Measurements from ENCODE around the gene C1orf94. TPM values are rescaled to one million over a fixed set of nuclear protein-coding genes. Genes with fewer than 3 reads are reported as not detected.
"Not testable (repeated sequence)": the region's sequence is repeated elsewhere in the genome, so short reads cannot be mapped to it uniquely, and the experiment has no call there.

The C1orf94 gene
- total and polyA plus RNA-seq, 2 donors (not counting 1 experiment from before 2014, with no cell fraction given): not detected

DNA sequence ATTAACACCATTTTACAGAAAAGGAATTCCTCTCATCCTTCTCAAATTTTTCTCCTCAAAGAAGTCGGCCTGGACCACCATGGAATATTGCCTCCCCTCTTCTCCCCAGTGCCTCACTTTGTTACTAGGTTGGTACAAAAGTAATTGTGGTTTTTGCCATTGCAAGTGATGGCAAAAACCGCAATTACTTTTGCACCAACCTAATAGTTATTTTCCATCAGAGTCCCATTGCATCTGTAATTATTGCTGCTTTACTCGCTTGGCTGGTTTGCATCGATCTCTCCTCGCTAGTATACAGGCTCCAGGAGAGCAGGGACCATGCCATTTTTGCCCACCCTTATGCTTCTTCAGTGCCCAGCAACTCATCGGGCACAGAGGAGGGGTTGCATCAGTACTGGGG, 963 bp upstream of the C1orf94 start:
- H3K27ac ChIP-seq (ENCODE audit: low read length in 2 of 2): no peak overlapping the region
- Mint-ChIP-seq H3K27ac (no peak overlapping the region), H3K4me3 (no peak overlapping the region), H3K9me3 (ENCODE audit: insufficient read depth) (no peaks in the 10 kb centered on the region), H3K27me3 (peaks cover 47% of the 10 kb centered on the region), H3K4me1 (no peaks in the 10 kb centered on the region)
- no peak overlapping the region for H3K4me2 ChIP-seq (replicated peaks; ENCODE audit: low read depth, low read length, poor library complexity, severe bottlenecking)
- no peaks in the 10 kb centered on the region for H4K20me1 ChIP-seq (ENCODE audit: control insufficient read depth, insufficient read depth, low read length, poor library complexity, severe bottlenecking)
- no peaks in the 10 kb centered on the region for H3K79me2 ChIP-seq (ENCODE audit: control insufficient read depth, insufficient read depth, low read length)
- intact Hi-C loops (cut with micrococcal nuclease): no loop called here
- H3K27me3 ChIP-seq (replicated peaks in 1 of 4; ENCODE audit: control extremely low read depth in 1 of 4, control insufficient read depth in 3 of 4, insufficient read depth in 4 of 4, low read length in 3 of 4): peaks cover 0 to 32% (median 9%) of the 10 kb centered on the region in 4 experiments
- no peak overlapping the region for H3K4me3 ChIP-seq (ENCODE audit: control extremely low read depth in 1 of 5, extremely low read depth in 1 of 5, insufficient read depth in 1 of 5, low read depth in 2 of 5, low read length in 4 of 5)
- POLR2A ChIA-PET: no interaction called here
- no peaks in the 10 kb centered on the region for H3K4me1 ChIP-seq (ENCODE audit: control insufficient read depth in 2 of 2, insufficient read depth in 2 of 2, low read length in 2 of 2)
- ATAC-seq (ENCODE audit: low read depth): no peak
- TF ChIP-seq EZH2 (IDR thresholded peaks at IDR 0.05; ENCODE audit: borderline replicate concordance, insufficient read depth, low read depth, low read length, poor library complexity, severe bottlenecking): no peak
- TF ChIP-seq, protein P1, sequence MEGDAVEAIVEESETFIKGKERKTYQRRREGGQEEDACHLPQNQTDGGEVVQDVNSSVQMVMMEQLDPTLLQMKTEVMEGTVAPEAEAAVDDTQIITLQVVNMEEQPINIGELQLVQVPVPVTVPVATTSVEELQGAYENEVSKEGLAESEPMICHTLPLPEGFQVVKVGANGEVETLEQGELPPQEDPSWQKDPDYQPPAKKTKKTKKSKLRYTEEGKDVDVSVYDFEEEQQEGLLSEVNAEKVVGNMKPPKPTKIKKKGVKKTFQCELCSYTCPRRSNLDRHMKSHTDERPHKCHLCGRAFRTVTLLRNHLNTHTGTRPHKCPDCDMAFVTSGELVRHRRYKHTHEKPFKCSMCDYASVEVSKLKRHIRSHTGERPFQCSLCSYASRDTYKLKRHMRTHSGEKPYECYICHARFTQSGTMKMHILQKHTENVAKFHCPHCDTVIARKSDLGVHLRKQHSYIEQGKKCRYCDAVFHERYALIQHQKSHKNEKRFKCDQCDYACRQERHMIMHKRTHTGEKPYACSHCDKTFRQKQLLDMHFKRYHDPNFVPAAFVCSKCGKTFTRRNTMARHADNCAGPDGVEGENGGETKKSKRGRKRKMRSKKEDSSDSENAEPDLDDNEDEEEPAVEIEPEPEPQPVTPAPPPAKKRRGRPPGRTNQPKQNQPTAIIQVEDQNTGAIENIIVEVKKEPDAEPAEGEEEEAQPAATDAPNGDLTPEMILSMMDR (IDR thresholded peaks at IDR 0.05): no peak
- peaks cover 0 to 4% (median 0%) of the 10 kb centered on the region in 3 donors for H3K9me3 ChIP-seq (ENCODE audit: control extremely low read depth in 1 of 3, control insufficient read depth in 2 of 3, insufficient read depth in 1 of 3, low read length in 2 of 3)
- H3K9ac ChIP-seq (ENCODE audit: low read length): no peak overlapping the region
- CTCF ChIA-PET: no interaction called here
- no CpG with 5 or more reads among the region's 6 CpGs for WGBS (ENCODE audit: insufficient coverage)
- no peaks in the 10 kb centered on the region for H3K36me3 ChIP-seq (replicated peaks in 1 of 2; ENCODE audit: control extremely low read depth in 1 of 2, control insufficient read depth in 1 of 2, extremely low read depth in 1 of 2, insufficient read depth in 2 of 2, low read length in 1 of 2)
- no peak for DNase-seq
- no peak overlapping the region for H2AFZ ChIP-seq (ENCODE audit: insufficient read depth, low read depth, low read length, poor library complexity, severe bottlenecking)

DNA sequence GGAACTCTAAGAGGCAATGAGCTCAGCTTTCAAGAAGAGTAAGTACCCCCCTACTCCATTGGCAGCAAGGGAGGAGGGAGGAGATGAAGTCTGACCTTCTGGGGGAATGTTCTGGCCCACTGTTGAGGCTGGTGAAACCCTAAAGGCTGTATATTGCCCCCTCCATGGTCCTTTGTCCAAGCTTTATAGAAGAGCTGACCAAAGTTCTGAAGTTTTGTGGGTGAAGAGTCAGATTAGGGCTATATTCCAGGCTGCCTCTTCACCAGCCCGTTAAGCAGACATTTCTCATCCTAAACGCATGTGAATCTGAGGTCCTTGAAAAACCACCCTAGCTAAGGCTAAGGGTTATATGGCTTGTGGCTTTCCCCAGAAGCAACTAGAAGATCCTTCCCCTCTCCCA, 1.4 kb downstream of the C1orf94 start:
- WGBS (ENCODE audit: insufficient coverage): no CpG with 5 or more reads among the region's 2 CpGs
- ChIA-PET CTCF (no interaction called here), POLR2A (no interaction called here)
- intact Hi-C loops (cut with micrococcal nuclease): no loop called here
- Mint-ChIP-seq H3K27me3 (peaks cover 30% of the 10 kb centered on the region), H3K4me3 (no peak overlapping the region), H3K27ac (no peak overlapping the region), H3K4me1 (no peaks in the 10 kb centered on the region), H3K9me3 (ENCODE audit: insufficient read depth) (no peaks in the 10 kb centered on the region)
- Histone ChIP-seq H3K36me3 (replicated peaks in 1 of 2; ENCODE audit: control extremely low read depth in 1 of 2, control insufficient read depth in 1 of 2, extremely low read depth in 1 of 2, insufficient read depth in 2 of 2, low read length in 1 of 2) (no peaks in the 10 kb centered on the region), H3K27ac (ENCODE audit: low read length in 2 of 2) (no peak overlapping the region), H2AFZ (ENCODE audit: insufficient read depth, low read depth, low read length, poor library complexity, severe bottlenecking) (no peak overlapping the region), H4K20me1 (ENCODE audit: control insufficient read depth, insufficient read depth, low read length, poor library complexity, severe bottlenecking) (no peaks in the 10 kb centered on the region), H3K9me3 (ENCODE audit: control extremely low read depth in 1 of 3, control insufficient read depth in 2 of 3, insufficient read depth in 1 of 3, low read length in 2 of 3) (peaks cover 0 to 4% (median 0%) of the 10 kb centered on the region in 3 donors), H3K4me2 (replicated peaks; ENCODE audit: low read depth, low read length, poor library complexity, severe bottlenecking) (no peak overlapping the region), H3K4me3 (ENCODE audit: control extremely low read depth in 1 of 5, extremely low read depth in 1 of 5, insufficient read depth in 1 of 5, low read depth in 2 of 5, low read length in 4 of 5) (no peak overlapping the region), H3K4me1 (ENCODE audit: control insufficient read depth in 2 of 2, insufficient read depth in 2 of 2, low read length in 2 of 2) (no peaks in the 10 kb centered on the region), H3K9ac (ENCODE audit: low read length) (no peak overlapping the region), H3K79me2 (ENCODE audit: control insufficient read depth, insufficient read depth, low read length) (no peaks in the 10 kb centered on the region), H3K27me3 (replicated peaks in 1 of 4; ENCODE audit: control extremely low read depth in 1 of 4, control insufficient read depth in 3 of 4, insufficient read depth in 4 of 4, low read length in 3 of 4) (peaks cover 0 to 32% (median 9%) of the 10 kb centered on the region in 4 experiments)
- DNase-seq (no peak), ATAC-seq (ENCODE audit: low read depth) (no peak)
- TF ChIP-seq, protein P1 (IDR thresholded peaks at IDR 0.05): no peak
- no peak for TF ChIP-seq EZH2 (IDR thresholded peaks at IDR 0.05; ENCODE audit: borderline replicate concordance, insufficient read depth, low read depth, low read length, poor library complexity, severe bottlenecking)

DNA sequence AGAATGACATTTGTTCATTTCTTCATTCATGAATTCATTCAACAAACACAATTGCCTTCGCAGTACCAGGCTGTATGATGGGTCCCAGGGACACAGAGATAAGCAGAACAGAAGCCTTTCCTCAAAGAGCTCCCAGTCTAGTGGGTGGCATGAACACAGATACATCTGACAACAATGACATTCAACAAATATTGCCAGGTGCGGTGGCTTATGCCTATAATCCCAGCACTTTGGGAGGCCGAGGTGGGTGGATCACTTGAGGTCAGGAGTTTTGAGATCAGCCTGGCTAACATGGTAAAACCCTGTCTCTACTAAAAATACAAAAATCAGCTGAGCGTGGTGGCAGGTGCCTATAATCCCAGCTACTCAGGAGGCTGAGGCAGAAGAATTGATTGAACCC, 6.7 kb downstream of the C1orf94 start:
- DNase-seq; H3K27ac ChIP-seq (ENCODE audit: low read length in 2 of 2); H3K4me3 ChIP-seq (ENCODE audit: control extremely low read depth in 1 of 5, extremely low read depth in 1 of 5, insufficient read depth in 1 of 5, low read depth in 2 of 5, low read length in 4 of 5); H3K9me3 ChIP-seq (ENCODE audit: control extremely low read depth in 1 of 3, control insufficient read depth in 2 of 3, insufficient read depth in 1 of 3, low read length in 2 of 3); H3K4me1 ChIP-seq (ENCODE audit: control insufficient read depth in 2 of 2, insufficient read depth in 2 of 2, low read length in 2 of 2); H3K4me1 Mint-ChIP-seq; H3K27ac Mint-ChIP-seq; H3K9me3 Mint-ChIP-seq (ENCODE audit: insufficient read depth); H3K27me3 ChIP-seq (replicated peaks in 1 of 4; ENCODE audit: control extremely low read depth in 1 of 4, control insufficient read depth in 3 of 4, insufficient read depth in 4 of 4, low read length in 3 of 4); POLR2A ChIA-PET; H3K9ac ChIP-seq (ENCODE audit: low read length); H2AFZ ChIP-seq (ENCODE audit: insufficient read depth, low read depth, low read length, poor library complexity, severe bottlenecking); intact Hi-C loops (cut with micrococcal nuclease); H3K4me2 ChIP-seq (replicated peaks; ENCODE audit: low read depth, low read length, poor library complexity, severe bottlenecking); H3K79me2 ChIP-seq (ENCODE audit: control insufficient read depth, insufficient read depth, low read length); H4K20me1 ChIP-seq (ENCODE audit: control insufficient read depth, insufficient read depth, low read length, poor library complexity, severe bottlenecking); ATAC-seq (ENCODE audit: low read depth); H3K36me3 ChIP-seq (replicated peaks in 1 of 2; ENCODE audit: control extremely low read depth in 1 of 2, control insufficient read depth in 1 of 2, extremely low read depth in 1 of 2, insufficient read depth in 2 of 2, low read length in 1 of 2); H3K4me3 Mint-ChIP-seq; CTCF ChIA-PET: not testable (repeated sequence)
- WGBS (ENCODE audit: insufficient coverage): 77% methylated on average over 2 of the region's 4 CpGs
- H3K27me3 Mint-ChIP-seq: peaks cover 34% of the 10 kb centered on the region
